Hepatocyte (in vitro differentiated cells): ENCODE measurements around the gene SPECC1.

Source experiments
- CTCF ChIP-seq: fragments of 200-600 bp; sonication (generic); IDR thresholded peaks from 2 replicates; pipeline ENCODE4 v1.5.1; 2016; ENCODE audit warnings: antibody characterized with exemption, mild to moderate bottlenecking; ENCODE audit not compliant: poor library complexity
- EZH2 ChIP-seq: fragments of 200-600 bp; sonication (generic); IDR thresholded peaks from 2 replicates; pipeline ENCODE4 v1.6.1; 2016; ENCODE audit warnings: antibody characterized with exemption, mild to moderate bottlenecking, borderline replicate concordance
- EZH2phosphoT487 ChIP-seq: fragments of 200-600 bp; sonication (generic); IDR thresholded peaks from one replicate; pipeline ENCODE4 v1.6.1; 2018; ENCODE audit warnings: antibody characterized with exemption, mild to moderate bottlenecking, low read depth, moderate library complexity; ENCODE audit not compliant: unreplicated experiment, severe bottlenecking

- TF ChIP-seq EZH2 (no peak), EZH2phosphoT487 (no peak), CTCF (no peak)
Measured at GRCh38 chr17:20180661-20181060, 171.5 kb downstream of the SPECC1 start.
